Pancreas (tissue), 10 donors: ENCODE data around the gene ST8SIA2. TPM values are rescaled to one million over a fixed set of nuclear protein-coding genes. Genes with fewer than 3 reads are reported as not detected.

Source experiments
- ATAC-seq, 4 donors: fragments of 200-7000 bp; cut with Tn5 transposase; one replicate each; pipeline versions ENCODE4 v1.8.0 to v1.9.1; 2020; ENCODE audit warnings: mild to moderate bottlenecking in 4 of 4, moderate library complexity in 4 of 4
- DNase-seq, 6 donors: peaks; one replicate each; pipeline ENCODE4 v3.0.0-alpha.2; 2020
- FAIRE-seq: peaks from 2 replicates; lab custom pipeline; 2012; peaks lifted over from hg19 to GRCh38; lab: Jason Lieb, UNC
- H3K27ac ChIP-seq, 4 donors: fragments of 200-600 bp; sonication (generic); 1 replicate in 3 of 4; 2 replicates in 1 of 4; pipeline versions ENCODE4 v1.5.0 to v1.8.0; 2020
- H3K27me3 ChIP-seq, 4 donors: fragments of 200-600 bp; one replicate each; pipeline ENCODE4 v1.8.0; 2021
- H3K36me3 ChIP-seq, 3 donors: fragments of 200-600 bp; sonication (generic) in 1 of 3; one replicate each; pipeline versions ENCODE4 v1.5.0 to v1.8.0; 2020 to 2021
- H3K4me1 ChIP-seq, 3 donors: fragments of 200-600 bp; one replicate each; pipeline ENCODE4 v1.8.0; 2021
- H3K4me3 ChIP-seq, 4 donors: fragments of 200-600 bp; sonication (generic) in 2 of 4; one replicate each; pipeline versions ENCODE4 v1.5.0 to v1.8.0; 2020 to 2021
- H3K9me3 ChIP-seq, 4 donors: fragments of 200-600 bp; one replicate each; pipeline ENCODE4 v1.8.0; 2021
- CTCF ChIP-seq, 4 donors: fragments of 200-600 bp; sonication (generic) in 3 of 4; IDR thresholded peaks; one replicate each; pipeline versions ENCODE4 v1.5.0 to v1.8.0; 2021; ENCODE audit warnings: antibody characterized with exemption in 4 of 4
- WGBS, 2 donors: extraction: QIAGEN DNeasy Blood & Tissue Kit; methylation state at CpG; one replicate each; pipeline ENCODE4 v1.1.7; 2013; 5-methylcytosine and 5-hydroxymethylcytosine counted together
- intact Hi-C, 3 donors: fragments of 100-400 bp; cut with DNase I; formaldehyde crosslinking; loops; one replicate each; pipeline versions ENCODE4 v1.11.1 to v1.14.2; 2022
- polyA plus RNA-seq, 2 donors: library from polyadenylated mRNA; stranded (reverse); fragments of 200-250 nt; gene quantifications; one replicate each; pipeline ENCODE4 v1.2.3, GENCODE V29; 2013
- total RNA-seq, 6 donors: library from RNA; stranded (reverse); fragmentation: NEBNext Ultra II Directional in 4 of 6; extraction: Animal tissue kit (Norgen Biotek cat#: 25700) in 4 of 6; gene quantifications; one replicate each; pipeline versions ENCODE4 v1.2.1 to v1.2.4, GENCODE V29; 2021 to 2023
- donor health status: healthy with polysubstance abuse.
- donor health status: DM: no; HTN: no; CAD: no; lungs with moderate emphysema.
- donor health status: DM: no; HTN: no; CAD: no.
- donor health status: control.
- donor health status: control.
- donor health status: Bipolar disorder and iron deficiency.
- donor health status: DM: yes; HTN: yes; CAD: no.
- donor health status: DM: no; HTN: no; CAD: no.
- donor health status: DM: no; HTN: no; CAD: no.
- donor health status: DM: yes; HTN: yes; CAD: no.

The ST8SIA2 gene
- total and polyA plus RNA-seq, 8 donors: 0.02 to 0.19 TPM; not detected in 6

DNA sequence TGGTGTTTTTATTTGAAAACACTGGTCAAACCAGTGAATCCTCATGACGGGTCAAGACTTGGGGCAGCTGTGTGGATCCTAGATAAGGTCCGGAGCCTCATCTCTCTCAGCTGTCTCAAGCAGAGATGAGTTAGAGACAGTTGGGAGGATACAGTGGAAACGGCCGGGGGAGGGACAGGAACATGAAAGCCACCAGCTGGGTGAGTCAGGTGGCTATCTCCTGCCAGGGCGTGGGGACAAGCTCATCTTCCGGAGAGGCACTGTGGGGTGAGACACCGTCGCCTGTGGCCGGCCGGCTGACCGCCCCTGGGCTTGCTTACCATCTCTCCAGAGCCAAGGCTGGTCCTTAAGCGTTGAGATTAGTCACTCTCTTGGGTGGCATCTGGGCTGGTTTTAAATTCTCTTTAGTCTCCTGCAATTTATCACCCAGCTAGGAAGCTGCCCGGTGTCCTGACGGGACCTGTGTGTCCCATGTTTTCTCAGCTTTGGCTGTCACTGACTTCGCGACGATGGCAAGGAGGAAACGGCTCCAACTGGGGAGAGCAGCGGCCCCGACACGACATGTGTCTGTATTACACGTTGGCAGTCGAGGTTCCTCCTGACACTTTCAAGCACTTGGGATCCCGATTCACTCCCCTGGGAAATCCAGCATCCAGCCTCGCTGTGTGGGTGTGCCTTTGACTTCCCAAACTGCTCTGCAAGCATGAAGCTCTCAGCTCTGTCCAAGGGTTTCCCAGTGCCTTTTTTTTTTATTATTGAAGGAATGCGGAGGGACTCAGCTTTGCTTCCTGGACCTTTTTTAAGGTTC is 7.5 kb downstream of the ST8SIA2 start:
- 54 to 62% methylated on average over 26 of the region's 26 CpGs for WGBS, 2 donors
- FAIRE-seq (no peak), ATAC-seq (no peak), DNase-seq (no peak)
- Histone ChIP-seq H3K27me3 (peaks cover 0 to 8% (median 0%) of the 10 kb centered on the region in 4 donors), H3K36me3 (no peaks in the 10 kb centered on the region), H3K27ac (no peak overlapping the region), H3K9me3 (no peaks in the 10 kb centered on the region), H3K4me3 (no peak overlapping the region), H3K4me1 (no peaks in the 10 kb centered on the region)
- intact Hi-C loops: no loop called here
- no peak for TF ChIP-seq CTCF (IDR thresholded peaks at IDR 0.05)

DNA sequence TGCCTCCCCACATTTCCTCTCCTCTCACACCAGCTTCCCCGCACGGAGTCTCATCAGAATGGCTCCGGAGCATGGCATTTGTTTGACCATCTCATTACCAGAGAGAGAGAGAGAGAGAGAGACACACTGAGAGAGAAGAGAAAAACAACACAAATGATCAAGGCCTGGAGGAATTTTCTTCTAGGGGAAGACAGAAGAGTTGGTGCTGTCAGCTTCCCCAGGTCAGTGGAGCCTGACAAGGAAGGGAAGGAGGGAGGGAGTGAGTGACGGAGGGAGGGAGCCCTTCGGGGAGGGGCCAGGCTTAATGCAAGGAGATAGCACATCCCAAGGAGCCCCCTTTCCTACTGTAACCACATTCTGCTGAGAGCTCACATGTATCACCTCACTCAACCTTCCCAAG is 9.1 kb downstream of the ST8SIA2 start:
- DNase-seq (no peak), FAIRE-seq (no peak), ATAC-seq (no peak)
- no peak overlapping the region for H3K27ac ChIP-seq
- intact Hi-C loops: no loop called here
- WGBS, 2 donors: 37 to 43% methylated on average over 5 of the region's 5 CpGs
- H3K36me3 ChIP-seq: no peaks in the 10 kb centered on the region
- H3K27me3 ChIP-seq: peaks cover 0 to 8% (median 0%) of the 10 kb centered on the region in 4 donors
- no peaks in the 10 kb centered on the region for H3K4me1 ChIP-seq
- no peak for TF ChIP-seq CTCF (IDR thresholded peaks at IDR 0.05)
- H3K9me3 ChIP-seq: no peaks in the 10 kb centered on the region
- H3K4me3 ChIP-seq: no peak overlapping the region

DNA sequence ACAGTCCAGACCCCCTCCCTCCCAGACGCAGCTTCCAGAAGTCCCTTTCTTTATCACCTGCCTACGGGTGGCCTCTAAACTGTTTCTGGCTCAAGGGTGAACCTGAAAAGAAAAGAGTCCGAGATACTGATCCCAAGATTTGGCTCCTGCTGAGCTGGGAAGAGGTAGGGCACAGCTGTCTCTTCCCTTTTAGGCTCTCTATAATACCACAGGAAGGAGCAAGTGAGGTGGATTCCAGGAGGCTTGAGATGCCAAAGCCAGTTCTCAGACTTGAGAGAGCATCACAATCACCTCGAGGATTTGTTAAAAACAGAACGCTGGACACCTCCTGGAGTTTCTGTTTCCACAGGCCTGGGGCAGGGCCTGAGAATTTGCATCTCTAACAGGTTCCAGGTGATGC is 12.3 kb downstream of the ST8SIA2 start:
- FAIRE-seq: no peak
- no peak for TF ChIP-seq CTCF (IDR thresholded peaks at IDR 0.05)
- intact Hi-C loops: no loop called here
- no peaks in the 10 kb centered on the region for H3K4me1 ChIP-seq
- no peak for DNase-seq
- no peaks in the 10 kb centered on the region for H3K36me3 ChIP-seq
- no peak overlapping the region for H3K27ac ChIP-seq
- H3K9me3 ChIP-seq: no peaks in the 10 kb centered on the region
- no peaks in the 10 kb centered on the region for H3K27me3 ChIP-seq
- no peak for ATAC-seq
- no peak overlapping the region for H3K4me3 ChIP-seq
- WGBS, 2 donors: 65 to 74% methylated on average over 5 of the region's 5 CpGs

DNA sequence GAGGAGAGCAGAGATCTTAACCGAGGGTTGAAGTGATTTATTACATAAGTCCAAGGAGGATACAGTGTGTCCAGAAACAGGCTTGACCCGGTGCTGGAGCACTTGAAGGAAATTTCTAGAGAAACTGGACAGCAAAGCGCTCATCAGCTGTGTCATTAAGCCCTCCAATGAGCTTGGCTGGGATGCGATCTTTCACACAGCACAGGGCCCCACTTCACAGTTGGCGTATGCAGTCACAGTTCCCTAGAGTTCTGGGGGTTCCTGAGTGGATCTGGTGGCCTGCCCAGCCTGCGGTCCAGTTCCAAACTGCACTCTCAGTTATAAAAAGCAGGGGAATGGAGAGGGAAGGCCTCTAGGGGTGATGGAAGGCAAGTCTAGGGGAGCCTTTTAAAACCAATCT is 13.6 kb downstream of the ST8SIA2 start:
- Histone ChIP-seq H3K4me1 (no peaks in the 10 kb centered on the region), H3K36me3 (no peaks in the 10 kb centered on the region), H3K9me3 (no peaks in the 10 kb centered on the region), H3K4me3 (no peak overlapping the region), H3K27ac (no peak overlapping the region), H3K27me3 (no peaks in the 10 kb centered on the region)
- no peak for FAIRE-seq
- no peak for DNase-seq
- intact Hi-C loops: no loop called here
- TF ChIP-seq CTCF (IDR thresholded peaks at IDR 0.05): no peak
- WGBS, 2 donors: 79 to 81% methylated on average over 6 of the region's 6 CpGs
- no peak for ATAC-seq

DNA sequence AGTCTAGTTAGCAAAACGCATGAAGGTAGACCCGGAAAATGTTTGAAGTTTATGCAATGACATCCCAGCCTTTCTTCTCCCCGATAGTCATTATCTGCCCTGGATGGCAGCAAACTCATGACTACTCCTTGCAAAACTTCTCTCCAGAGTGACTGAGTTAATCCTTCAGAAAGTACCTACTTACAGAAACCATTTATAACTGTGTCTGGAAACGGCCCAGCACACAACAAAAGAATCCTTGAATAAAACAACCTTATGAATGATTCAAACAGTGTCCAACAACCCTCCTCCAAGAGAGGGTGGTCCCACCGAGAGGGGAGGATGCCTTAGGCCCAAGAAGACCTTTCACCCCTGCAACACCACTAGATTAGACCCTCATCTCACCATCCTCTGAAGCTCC is 14.2 kb downstream of the ST8SIA2 start:
- no peak for TF ChIP-seq CTCF (IDR thresholded peaks at IDR 0.05)
- FAIRE-seq (no peak), ATAC-seq (no peak), DNase-seq (no peak)
- WGBS, 2 donors: 61 to 71% methylated on average over 5 of the region's 5 CpGs
- Histone ChIP-seq H3K36me3 (no peaks in the 10 kb centered on the region), H3K27me3 (no peaks in the 10 kb centered on the region), H3K27ac (no peak overlapping the region), H3K4me3 (no peak overlapping the region), H3K4me1 (no peaks in the 10 kb centered on the region), H3K9me3 (no peaks in the 10 kb centered on the region)
- intact Hi-C loops: no loop called here
